ENCODE measurements around the gene LMOD1. TPM values are rescaled to one million over a fixed set of nuclear protein-coding genes. Genes with fewer than 3 reads are reported as not detected.
A peak's percentile ranks its signal among the peaks of the same experiment; 100 is the strongest.
"Not testable (repeated sequence)": the region's sequence is repeated elsewhere in the genome, so short reads cannot be mapped to it uniquely, and the experiment has no call there.

Gene LMOD1
- total RNA-seq, 2 donors from 2014 or later = not detected

DNA sequence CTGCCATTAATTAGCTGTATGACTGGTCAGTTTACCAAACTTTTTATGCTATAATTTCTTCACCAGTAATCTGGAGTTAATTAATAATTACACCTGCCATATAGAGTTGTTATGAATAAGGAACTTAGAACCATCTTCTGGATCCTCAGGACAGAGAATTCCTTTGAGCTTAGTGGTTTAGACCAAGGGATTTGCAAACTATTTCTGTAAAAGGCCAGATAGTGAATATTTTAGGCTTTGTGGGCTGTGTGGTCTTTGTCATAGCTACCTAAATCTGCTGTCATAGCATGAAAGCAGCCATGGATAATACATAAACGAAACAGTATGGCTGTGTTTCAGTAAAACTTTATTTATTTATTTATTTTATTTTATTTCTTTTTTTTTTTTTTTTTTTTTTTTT lies 17.9 kb upstream of the LMOD1 start:
- Mint-ChIP-seq H3K4me1 (ENCODE audit: low read depth in 2 of 2) (peaks cover 0 to 4% of the 10 kb centered on the region in 2 donors), H3K9me3 (no peaks in the 10 kb centered on the region), H3K27me3 (no peaks in the 10 kb centered on the region), H3K4me3 (no peak overlapping the region), H3K36me3 (peaks cover 26% of the 10 kb centered on the region), H3K27ac (no peak overlapping the region)
- no peak for ATAC-seq
- DNase-seq (ENCODE audit: low spot score) = no peak

DNA sequence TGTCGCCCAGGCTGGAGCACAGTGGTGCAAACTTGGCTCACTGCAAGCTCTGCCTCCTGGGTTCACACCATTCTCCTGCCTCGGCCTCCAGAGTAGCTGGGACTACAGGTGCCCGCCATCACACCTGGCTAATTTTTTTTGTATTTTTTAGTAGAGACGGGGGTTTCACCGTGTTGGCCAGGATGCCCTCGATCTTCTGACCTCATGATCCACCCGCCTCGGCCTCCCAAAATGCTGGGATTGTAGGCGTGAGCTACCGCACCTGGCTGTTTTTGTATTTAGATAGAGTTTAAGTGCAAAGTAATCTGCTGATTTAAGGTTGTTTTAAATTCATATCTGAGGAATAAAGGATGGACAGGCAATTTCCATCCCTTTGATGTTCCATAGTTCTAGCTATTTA lies 16.0 kb upstream of the LMOD1 start:
- H3K36me3 Mint-ChIP-seq = peaks cover 20% of the 10 kb centered on the region
- not testable (repeated sequence) for DNase-seq (ENCODE audit: low spot score); H3K4me3 Mint-ChIP-seq; H3K4me1 Mint-ChIP-seq (ENCODE audit: low read depth in 2 of 2); H3K27ac Mint-ChIP-seq; H3K27me3 Mint-ChIP-seq; H3K9me3 Mint-ChIP-seq; ATAC-seq

DNA sequence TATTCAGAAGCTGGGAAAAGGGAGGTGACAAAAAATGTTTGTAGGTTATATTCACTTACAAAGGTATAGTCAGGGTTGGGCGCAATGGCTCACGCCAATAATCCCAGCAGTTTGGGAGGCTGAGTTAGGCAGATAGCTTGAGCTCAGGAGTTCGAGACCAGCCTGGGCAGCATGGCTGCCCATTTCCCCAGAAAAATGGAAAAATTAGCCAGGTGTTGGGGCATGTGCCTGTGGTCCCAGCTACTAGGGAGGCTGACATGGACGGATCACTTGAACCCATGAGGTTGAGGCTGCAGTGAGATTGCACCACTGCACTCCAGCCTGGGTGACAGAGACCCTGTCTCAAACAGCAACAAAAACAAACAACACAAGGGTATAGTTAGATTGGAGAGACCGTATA lies 12.0 kb upstream of the LMOD1 start:
- ATAC-seq = no peak
- no peak overlapping the region for H3K27ac Mint-ChIP-seq
- H3K27me3 Mint-ChIP-seq = no peaks in the 10 kb centered on the region
- H3K4me1 Mint-ChIP-seq (ENCODE audit: low read depth in 2 of 2) = peaks cover 14 to 15% of the 10 kb centered on the region in 2 donors
- DNase-seq (ENCODE audit: low spot score) = no peak
- no peaks in the 10 kb centered on the region for H3K9me3 Mint-ChIP-seq
- H3K36me3 Mint-ChIP-seq = peaks cover 15% of the 10 kb centered on the region
- H3K4me3 Mint-ChIP-seq = no peak overlapping the region

DNA sequence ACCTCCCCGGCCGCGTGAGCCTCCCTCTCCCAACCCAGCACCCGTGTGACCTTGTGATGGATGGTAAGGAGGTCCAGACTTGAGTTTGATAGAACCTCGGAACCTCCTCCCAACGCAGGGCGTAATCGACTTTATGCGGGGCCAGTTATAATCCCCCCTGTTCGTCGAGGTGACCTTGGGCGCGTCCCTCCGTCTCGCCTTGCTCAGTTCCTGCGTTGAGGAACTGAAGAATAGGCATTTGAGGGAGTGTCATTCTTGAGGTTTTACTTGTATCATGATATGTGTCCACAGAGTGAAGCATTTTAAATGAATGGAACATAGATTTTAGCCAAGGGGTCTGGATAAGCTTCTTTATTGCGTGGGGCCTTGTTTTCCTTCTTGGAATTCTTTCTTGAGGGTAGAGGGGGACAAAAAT lies 9.4 kb upstream of the LMOD1 start:
- H3K27ac Mint-ChIP-seq = peak overlapping the region; percentile 87 to 98
- H3K4me1 Mint-ChIP-seq (ENCODE audit: low read depth in 2 of 2) = peaks cover 11 to 14% of the 10 kb centered on the region in 2 donors

DNA sequence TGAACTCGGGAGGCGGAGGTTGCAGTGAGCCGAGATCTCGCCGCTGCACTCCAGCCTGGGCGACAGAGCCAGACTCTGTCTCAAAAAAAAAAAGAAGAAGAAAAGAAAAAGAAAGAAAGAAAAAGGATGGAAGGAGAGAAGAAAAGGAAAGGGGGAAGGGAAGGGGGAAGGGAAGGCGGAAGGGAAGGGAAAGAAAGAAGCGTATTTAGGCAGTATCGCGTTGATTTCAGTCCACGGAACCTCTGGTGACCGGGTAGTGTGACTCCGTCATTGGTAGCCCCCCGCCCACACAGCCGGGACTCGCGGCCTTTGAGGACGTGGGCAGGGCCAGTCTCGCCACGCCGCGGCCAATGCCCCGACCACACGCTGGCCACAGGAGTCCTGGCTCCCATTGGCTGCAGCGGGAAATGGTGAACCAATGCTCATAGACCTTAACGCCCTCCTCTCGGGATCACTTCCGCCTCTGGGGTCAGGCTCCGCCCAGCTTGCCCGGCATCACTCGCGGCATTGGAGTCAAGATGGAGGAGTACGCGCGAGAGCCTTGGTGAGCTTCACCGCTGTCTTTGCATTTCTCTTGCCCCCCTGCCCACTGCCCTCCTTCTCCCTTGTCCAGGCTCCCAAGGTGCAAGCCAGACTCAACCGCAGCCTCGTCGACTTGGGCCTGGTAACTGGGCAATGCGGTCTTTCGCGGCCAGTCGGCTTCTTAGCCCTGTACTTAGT lies 8.8 kb upstream of the LMOD1 start, which contains the start of gene TIMM17A:
TIMM17A (plus strand) TSS at position 495 of the 720 bp plus-strand sequence; CDS start at position 519, 24 bp downstream.
- H3K4me1 Mint-ChIP-seq (ENCODE audit: low read depth in 2 of 2) = peaks cover 11 to 14% of the 10 kb centered on the region in 2 donors
- DNase-seq (ENCODE audit: low spot score) = peak; percentile 98
- peak; percentile 100 for ATAC-seq
- H3K9me3 Mint-ChIP-seq = no peaks in the 10 kb centered on the region
- peaks cover 4% of the 10 kb centered on the region for H3K36me3 Mint-ChIP-seq
- H3K27ac Mint-ChIP-seq = peak within 1 kb of the TSS; percentile 87 to 98
- H3K27me3 Mint-ChIP-seq = no peaks in the 10 kb centered on the region
- H3K4me3 Mint-ChIP-seq = peak within 1 kb of the TSS; percentile 89

More for the DNA sequence above, 9.4 kb upstream of the LMOD1 start:
- DNase-seq (ENCODE audit: low spot score) (no peak), ATAC-seq (peak in 1 of 2 donors; percentile 59)
- Mint-ChIP-seq H3K9me3 (no peaks in the 10 kb centered on the region), H3K27me3 (no peaks in the 10 kb centered on the region), H3K36me3 (peaks cover 4% of the 10 kb centered on the region), H3K4me3 (peak overlapping the region; percentile 89)

DNA sequence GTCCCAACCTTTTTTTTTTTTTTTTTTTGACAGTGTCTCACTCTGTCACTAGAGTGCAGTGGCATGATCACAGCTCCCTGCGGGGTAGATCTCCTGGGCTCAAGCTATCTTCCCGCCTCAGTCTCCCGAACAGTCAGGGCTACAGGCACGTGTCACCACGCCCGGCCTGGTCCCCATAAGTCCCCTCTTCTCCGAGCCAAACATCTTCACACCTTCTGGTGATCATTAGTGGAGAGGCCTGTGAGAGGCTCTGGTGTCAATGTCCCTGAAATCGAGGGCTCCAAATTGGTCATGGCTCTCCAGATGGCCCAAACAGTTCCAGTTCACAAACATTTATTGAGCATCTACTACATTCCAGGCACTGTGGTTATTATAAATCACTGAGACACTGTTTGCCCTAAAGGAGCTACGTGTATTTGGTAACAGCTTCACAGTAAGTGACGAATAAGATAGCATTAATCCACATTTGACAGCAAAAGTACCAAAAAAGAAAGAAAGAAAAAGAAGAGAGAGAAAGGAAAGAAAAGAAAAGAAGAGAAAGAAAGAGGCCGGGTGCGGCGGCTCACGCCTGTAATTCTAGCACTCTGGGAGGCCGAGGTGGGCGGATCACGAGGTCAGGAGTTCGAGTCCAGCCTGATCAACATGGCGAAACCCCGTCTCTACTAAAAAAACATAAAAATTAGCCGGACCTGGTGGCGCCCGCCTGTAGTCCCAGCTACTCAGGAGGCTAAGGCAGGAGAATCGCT lies 8.1 kb upstream of the LMOD1 start:
- peak overlapping the region; percentile 87 to 98 for H3K27ac Mint-ChIP-seq
- H3K4me1 Mint-ChIP-seq (ENCODE audit: low read depth in 2 of 2) = peaks cover 11 to 14% of the 10 kb centered on the region in 2 donors
- DNase-seq (ENCODE audit: low spot score) (no peak), ATAC-seq (no peak)
- no peaks in the 10 kb centered on the region for H3K27me3 Mint-ChIP-seq
- H3K4me3 Mint-ChIP-seq = peak overlapping the region; percentile 89
- no peaks in the 10 kb centered on the region for H3K9me3 Mint-ChIP-seq
- H3K36me3 Mint-ChIP-seq = peaks cover 4% of the 10 kb centered on the region

DNA sequence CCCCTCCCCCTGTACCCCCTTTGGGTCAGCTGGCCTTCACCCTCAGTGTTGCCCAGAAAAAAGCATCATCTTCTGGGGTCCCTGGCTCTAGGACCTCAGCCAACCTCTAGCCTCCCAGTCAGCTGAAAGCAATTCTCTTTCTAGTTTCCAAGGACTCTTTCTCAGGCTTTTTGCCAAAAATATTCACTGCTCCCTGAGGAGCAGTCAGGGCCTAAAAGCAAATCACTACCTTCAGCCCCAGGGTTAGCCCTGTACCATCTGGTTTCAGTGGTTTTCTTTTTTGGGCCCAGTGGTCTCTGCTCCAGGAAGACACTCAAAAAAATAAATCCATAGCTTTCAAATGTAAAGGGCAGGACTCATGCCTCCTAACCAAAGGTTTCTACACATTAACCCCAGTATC lies 3.1 kb upstream of the LMOD1 start:
- Mint-ChIP-seq H3K27ac (no peak overlapping the region), H3K4me1 (ENCODE audit: low read depth in 2 of 2) (peaks cover 3 to 13% of the 10 kb centered on the region in 2 donors), H3K4me3 (no peak overlapping the region), H3K27me3 (peaks cover 33 to 44% of the 10 kb centered on the region in 2 donors), H3K9me3 (no peaks in the 10 kb centered on the region), H3K36me3 (peaks cover 3% of the 10 kb centered on the region)
- no peak for DNase-seq (ENCODE audit: low spot score)
- no peak for ATAC-seq

DNA sequence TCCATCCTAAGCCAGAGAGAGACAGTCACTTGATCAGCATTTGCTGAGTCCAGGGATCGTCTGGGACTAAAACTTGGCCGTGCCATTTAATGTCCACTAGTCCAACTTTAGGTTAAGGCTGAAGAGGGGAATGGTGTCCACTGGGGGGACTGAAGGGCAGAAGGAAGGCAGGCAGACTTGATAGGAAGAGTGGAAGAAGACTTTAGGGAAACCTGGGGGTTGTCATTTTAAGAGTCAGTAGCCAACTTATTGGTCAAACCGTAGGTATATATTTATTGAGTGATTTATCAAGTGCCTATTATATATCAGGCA lies 1.3 kb upstream of the LMOD1 start:
- DNase-seq (ENCODE audit: low spot score) (no peak), ATAC-seq (no peak)
- Mint-ChIP-seq H3K27ac (no peak overlapping the region), H3K4me1 (ENCODE audit: low read depth in 2 of 2) (peaks cover 0 to 11% of the 10 kb centered on the region in 2 donors), H3K4me3 (no peak overlapping the region), H3K27me3 (peaks cover 44% of the 10 kb centered on the region in 2 donors), H3K9me3 (no peaks in the 10 kb centered on the region), H3K36me3 (no peaks in the 10 kb centered on the region)

DNA sequence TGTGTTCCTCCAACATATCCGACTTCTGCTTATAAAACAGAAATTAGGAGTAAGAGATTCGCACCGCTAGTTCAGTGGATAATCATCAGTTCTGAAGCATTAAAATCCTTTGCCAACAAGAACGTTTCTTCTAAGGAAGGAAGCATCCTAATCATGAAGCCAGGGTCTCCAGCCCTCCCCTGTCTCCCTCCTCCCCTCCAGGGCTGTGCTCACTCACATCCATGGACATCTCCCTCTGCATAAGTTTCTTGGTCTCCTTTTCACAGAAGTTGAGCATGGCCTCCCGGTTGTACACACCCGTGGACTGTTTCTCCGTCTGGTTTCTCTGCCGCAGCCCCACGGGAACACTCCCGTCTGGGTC lies 505 bp downstream of the LMOD1 start:
- Mint-ChIP-seq H3K27me3 (peaks cover 44% of the 10 kb centered on the region in 2 donors), H3K36me3 (no peaks in the 10 kb centered on the region), H3K4me1 (ENCODE audit: low read depth in 2 of 2) (peaks cover 0 to 11% of the 10 kb centered on the region in 2 donors), H3K9me3 (no peaks in the 10 kb centered on the region), H3K27ac (no peak overlapping the region), H3K4me3 (no peak overlapping the region)
- ATAC-seq = peak in 1 of 2 donors; percentile 10
- DNase-seq (ENCODE audit: low spot score) = no peak

DNA sequence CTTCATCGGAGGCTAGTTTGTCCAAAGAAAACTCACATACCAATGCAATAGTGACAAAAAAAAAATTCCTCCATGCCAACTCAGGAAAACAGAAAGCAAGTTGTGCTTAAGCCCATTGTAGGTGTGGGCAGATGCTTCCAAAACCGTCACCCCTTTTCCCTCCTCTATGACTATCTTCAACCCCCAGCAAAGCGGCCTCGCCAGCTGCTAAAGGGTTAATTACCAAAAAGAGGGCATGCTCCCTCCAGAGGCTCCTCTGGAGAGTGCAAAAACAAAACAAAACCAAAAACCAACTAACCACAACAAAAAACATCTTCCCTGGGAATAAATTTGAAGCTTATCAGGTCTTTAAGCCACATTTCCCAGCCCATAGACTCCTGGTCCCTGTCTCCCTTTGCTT lies 1.2 kb downstream of the LMOD1 start:
- no peak for ATAC-seq
- peaks cover 44% of the 10 kb centered on the region in 2 donors for H3K27me3 Mint-ChIP-seq

DNA sequence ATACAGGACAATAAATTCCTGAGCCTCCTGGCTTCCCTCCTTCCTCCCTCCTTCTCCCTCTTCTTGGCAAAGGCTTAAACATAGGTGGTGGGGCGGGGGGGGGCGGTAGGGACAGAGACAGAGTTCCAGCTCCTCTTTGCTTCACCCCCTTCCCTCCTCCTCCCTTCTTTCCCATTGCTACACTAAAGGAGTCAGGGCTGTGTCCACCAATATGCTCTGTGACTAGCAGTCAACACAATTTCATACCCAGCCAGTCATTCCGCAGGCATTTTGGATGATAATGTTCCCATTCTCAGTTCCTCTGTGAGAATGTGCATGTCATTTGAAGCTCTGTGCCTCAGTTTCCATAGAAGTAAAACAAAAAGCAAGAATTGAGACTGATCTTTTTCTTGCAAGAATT lies 1.7 kb downstream of the LMOD1 start:
- no peaks in the 10 kb centered on the region for H3K9me3 Mint-ChIP-seq

More for the DNA sequence above, 1.2 kb downstream of the LMOD1 start:
- Mint-ChIP-seq H3K4me3 (no peak overlapping the region), H3K27ac (no peak overlapping the region), H3K36me3 (no peaks in the 10 kb centered on the region), H3K9me3 (no peaks in the 10 kb centered on the region), H3K4me1 (ENCODE audit: low read depth in 2 of 2) (peaks cover 0 to 11% of the 10 kb centered on the region in 2 donors)
- no peak for DNase-seq (ENCODE audit: low spot score)

DNA sequence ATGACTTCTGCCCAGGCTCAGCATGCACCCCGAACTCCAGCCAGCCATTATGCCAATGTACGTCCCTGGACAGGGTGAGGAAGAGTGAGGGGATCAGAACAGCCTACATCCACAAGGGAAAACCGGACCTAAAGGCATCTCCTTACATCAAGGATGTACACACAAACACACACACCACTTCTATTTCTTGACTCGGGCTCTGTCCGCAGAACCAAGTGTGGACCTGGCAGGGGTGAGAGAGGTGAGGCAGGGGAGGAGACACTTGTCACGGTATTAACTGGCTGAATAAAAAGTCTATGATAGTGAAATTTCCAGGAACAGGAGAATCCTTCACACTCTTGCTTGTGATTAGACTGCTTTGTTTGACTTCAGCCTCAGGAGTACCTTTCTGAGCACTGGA lies 2.3 kb downstream of the LMOD1 start:
- Mint-ChIP-seq H3K4me3 (no peak overlapping the region), H3K9me3 (no peaks in the 10 kb centered on the region), H3K27me3 (peaks cover 41 to 42% of the 10 kb centered on the region in 2 donors), H3K27ac (no peak overlapping the region), H3K4me1 (ENCODE audit: low read depth in 2 of 2) (peaks cover 0 to 11% of the 10 kb centered on the region in 2 donors), H3K36me3 (no peaks in the 10 kb centered on the region)
- ATAC-seq = no peak
- no peak for DNase-seq (ENCODE audit: low spot score)

More for the DNA sequence above, 1.7 kb downstream of the LMOD1 start:
- Mint-ChIP-seq H3K27me3 (peaks cover 44% of the 10 kb centered on the region in 2 donors), H3K27ac (no peak overlapping the region), H3K4me3 (no peak overlapping the region), H3K4me1 (ENCODE audit: low read depth in 2 of 2) (peaks cover 0 to 11% of the 10 kb centered on the region in 2 donors), H3K36me3 (no peaks in the 10 kb centered on the region)
- DNase-seq (ENCODE audit: low spot score) (no peak), ATAC-seq (no peak)

DNA sequence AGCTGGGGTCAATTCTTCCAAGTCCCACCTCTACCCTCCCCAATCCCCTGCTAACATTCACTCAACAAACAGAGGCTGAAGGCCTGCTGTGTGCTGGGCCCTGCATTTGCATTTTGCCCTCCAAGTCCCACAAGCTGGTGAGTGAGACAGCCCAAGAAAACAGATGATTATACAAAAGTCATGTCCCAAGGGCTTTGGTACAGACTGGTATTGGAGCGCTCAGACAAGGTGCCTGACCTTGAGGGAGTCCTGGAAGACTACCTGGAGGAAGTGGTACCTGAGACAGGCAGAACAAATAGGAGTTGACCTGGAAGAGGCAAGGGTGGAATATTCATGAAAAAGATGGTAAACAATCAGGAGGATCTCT lies 4.2 kb downstream of the LMOD1 start:
- peaks cover 25 to 36% of the 10 kb centered on the region in 2 donors for H3K27me3 Mint-ChIP-seq
- H3K36me3 Mint-ChIP-seq = no peaks in the 10 kb centered on the region
- no peak overlapping the region for H3K4me3 Mint-ChIP-seq
- no peaks in the 10 kb centered on the region for H3K9me3 Mint-ChIP-seq
- DNase-seq (ENCODE audit: low spot score) (no peak), ATAC-seq (no peak)
- H3K27ac Mint-ChIP-seq = no peak overlapping the region
- H3K4me1 Mint-ChIP-seq (ENCODE audit: low read depth in 2 of 2) = peaks cover 0 to 11% of the 10 kb centered on the region in 2 donors

DNA sequence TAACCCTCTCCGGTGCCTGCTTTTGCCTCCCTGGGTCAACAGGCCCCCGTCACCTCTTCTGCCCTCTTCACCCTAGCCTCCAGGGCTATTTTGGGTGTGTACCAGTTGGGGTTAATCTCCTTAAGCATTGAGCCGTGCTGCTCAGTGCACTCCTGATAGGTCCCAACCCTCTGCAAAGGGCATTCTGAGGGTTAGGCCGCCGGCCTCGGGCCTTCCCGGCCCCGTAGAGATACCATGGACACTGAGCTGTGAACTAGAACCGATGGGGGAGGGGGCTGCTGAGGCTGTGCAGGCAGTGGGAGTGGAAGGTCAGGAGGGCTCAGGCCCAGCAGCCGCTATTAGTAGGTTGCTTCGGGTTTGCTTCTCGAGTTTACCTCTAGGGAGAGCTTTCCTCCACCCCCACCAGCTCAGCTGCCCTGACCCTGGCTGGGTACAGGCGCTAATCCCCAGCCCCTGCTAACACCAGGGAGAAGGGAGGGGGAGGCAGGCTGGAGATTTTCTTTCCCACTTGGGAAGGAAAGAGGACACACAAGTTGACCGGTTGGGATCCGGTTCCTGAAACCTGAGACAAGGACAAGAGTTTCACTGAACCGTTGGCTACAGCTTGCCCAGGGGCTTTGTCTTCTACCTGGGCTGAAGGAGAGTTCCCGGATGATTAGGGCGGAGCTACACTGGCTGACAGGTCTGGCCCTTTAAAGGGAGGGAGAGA lies 4.8 kb downstream of the LMOD1 start:
- Mint-ChIP-seq H3K36me3 (no peaks in the 10 kb centered on the region), H3K27ac (no peak overlapping the region), H3K9me3 (no peaks in the 10 kb centered on the region), H3K4me1 (ENCODE audit: low read depth in 2 of 2) (peaks cover 0 to 6% of the 10 kb centered on the region in 2 donors), H3K27me3 (peaks cover 20 to 32% of the 10 kb centered on the region in 2 donors), H3K4me3 (no peak overlapping the region)
- DNase-seq (ENCODE audit: low spot score) = no peak
- ATAC-seq = no peak
